Stomach (tissue), 4 donors: ENCODE results near the gene NEDD9.

Experiments
- EP300 ChIP-seq: sonication (generic); formaldehyde crosslinking; IDR thresholded peaks from one replicate; pipeline ENCODE4 v1.6.1; 2017; ENCODE audit warnings: antibody characterized with exemption
- POLR2A ChIP-seq, 4 donors: fragments of 450-650 bp; IDR thresholded peaks; one replicate each; pipeline ENCODE4 v1.6.1; 2016; ENCODE audit warnings: antibody characterized with exemption in 4 of 4, control low read depth in 2 of 4, mild to moderate bottlenecking in 1 of 4, moderate library complexity in 1 of 4
- POLR2AphosphoS5 ChIP-seq, 3 donors: sonication (generic); formaldehyde crosslinking; IDR thresholded peaks; one replicate each; pipeline ENCODE4 v1.6.1; 2016; ENCODE audit warnings: antibody characterized with exemption in 3 of 3
- TF ChIP-seq, protein P1 (sequence below), 7 experiments: fragments of 450-650 bp in 4 of 7; fragments of 200-600 bp in 3 of 7; sonication (generic) in 3 of 7; IDR thresholded peaks; one replicate each; pipeline ENCODE4 v1.5.1; 2016 to 2019; ENCODE audit warnings: antibody characterized with exemption in 7 of 7, control low read depth in 2 of 7, mild to moderate bottlenecking in 1 of 7

DNA sequence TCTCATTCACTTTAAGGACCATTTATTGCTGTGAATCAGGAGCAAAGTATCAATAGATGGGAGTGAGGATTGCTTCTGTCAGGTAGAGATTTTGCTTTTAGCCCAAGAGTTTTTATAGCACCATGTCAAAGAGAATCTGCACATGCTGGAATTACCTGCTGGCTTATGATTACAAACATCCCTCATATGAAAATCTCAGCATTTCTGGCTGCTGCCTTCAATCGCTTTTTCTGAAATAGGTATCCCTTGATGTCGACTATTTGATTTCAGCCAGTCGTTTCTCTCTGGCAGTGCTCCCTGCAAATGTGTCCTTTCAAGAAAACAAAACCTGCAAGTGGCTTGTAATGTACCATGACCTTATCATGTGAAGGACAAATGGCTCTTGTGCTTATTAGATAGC lies 34.5 kb upstream of the NEDD9 start:
- TF ChIP-seq, protein P1, sequence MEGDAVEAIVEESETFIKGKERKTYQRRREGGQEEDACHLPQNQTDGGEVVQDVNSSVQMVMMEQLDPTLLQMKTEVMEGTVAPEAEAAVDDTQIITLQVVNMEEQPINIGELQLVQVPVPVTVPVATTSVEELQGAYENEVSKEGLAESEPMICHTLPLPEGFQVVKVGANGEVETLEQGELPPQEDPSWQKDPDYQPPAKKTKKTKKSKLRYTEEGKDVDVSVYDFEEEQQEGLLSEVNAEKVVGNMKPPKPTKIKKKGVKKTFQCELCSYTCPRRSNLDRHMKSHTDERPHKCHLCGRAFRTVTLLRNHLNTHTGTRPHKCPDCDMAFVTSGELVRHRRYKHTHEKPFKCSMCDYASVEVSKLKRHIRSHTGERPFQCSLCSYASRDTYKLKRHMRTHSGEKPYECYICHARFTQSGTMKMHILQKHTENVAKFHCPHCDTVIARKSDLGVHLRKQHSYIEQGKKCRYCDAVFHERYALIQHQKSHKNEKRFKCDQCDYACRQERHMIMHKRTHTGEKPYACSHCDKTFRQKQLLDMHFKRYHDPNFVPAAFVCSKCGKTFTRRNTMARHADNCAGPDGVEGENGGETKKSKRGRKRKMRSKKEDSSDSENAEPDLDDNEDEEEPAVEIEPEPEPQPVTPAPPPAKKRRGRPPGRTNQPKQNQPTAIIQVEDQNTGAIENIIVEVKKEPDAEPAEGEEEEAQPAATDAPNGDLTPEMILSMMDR (IDR thresholded peaks at IDR 0.05), result no peak
- TF ChIP-seq POLR2A (IDR thresholded peaks at IDR 0.05) (no peak), POLR2AphosphoS5 (IDR thresholded peaks at IDR 0.05) (no peak), EP300 (no peak)
